A172 (cell line): ENCODE results near the gene SLC19A3. TPM values are rescaled to one million over a fixed set of nuclear protein-coding genes. Genes with fewer than 3 reads are reported as not detected.

Source experiments
- total RNA-seq: library from RNA; depleted of rRNA; stranded (reverse); fragments of >200 nt; shearing (Covaris generic); gene quantifications from 2 replicates; pipeline ENCODE4 v1.2.3, GENCODE V29; 2014; rRNA removed

The SLC19A3 gene
- total RNA-seq, 1 experiment from 2014 or later, result 0.07 TPM

Other genes starting within 250 kb of the SLC19A3 start
- gene AGFG1, start 245.9 kb downstream of the SLC19A3 start, total RNA-seq, result 47.0 and 69.9 TPM in 2 replicates
- gene SCYGR2, start 119.1 kb downstream of the SLC19A3 start, total RNA-seq, result not detected in 2 replicates
- gene SCYGR3, start 103.2 kb downstream of the SLC19A3 start, total RNA-seq, result not detected in 2 replicates
- not detected in 2 replicates for gene SCYGR4, start 100.5 kb downstream of the SLC19A3 start, total RNA-seq
- not detected in 2 replicates for gene SCYGR5, start 51.2 kb downstream of the SLC19A3 start, total RNA-seq
- gene SCYGR6, start 6.7 kb upstream of the SLC19A3 start, total RNA-seq, result not detected in 2 replicates
- gene SCYGR7, start 10.3 kb upstream of the SLC19A3 start, total RNA-seq, result not detected in 2 replicates
- gene SCYGR8, start 27.9 kb upstream of the SLC19A3 start, total RNA-seq, result not detected in 2 replicates
- gene CCL20, start 95.8 kb upstream of the SLC19A3 start, total RNA-seq, result not detected in 2 replicates
- gene DAW1, start 153.6 kb upstream of the SLC19A3 start, total RNA-seq, result 1.7 and 2.0 TPM in 2 replicates